ENCODE results near the gene FRAT2.

- TF ChIP-seq, protein P1, sequence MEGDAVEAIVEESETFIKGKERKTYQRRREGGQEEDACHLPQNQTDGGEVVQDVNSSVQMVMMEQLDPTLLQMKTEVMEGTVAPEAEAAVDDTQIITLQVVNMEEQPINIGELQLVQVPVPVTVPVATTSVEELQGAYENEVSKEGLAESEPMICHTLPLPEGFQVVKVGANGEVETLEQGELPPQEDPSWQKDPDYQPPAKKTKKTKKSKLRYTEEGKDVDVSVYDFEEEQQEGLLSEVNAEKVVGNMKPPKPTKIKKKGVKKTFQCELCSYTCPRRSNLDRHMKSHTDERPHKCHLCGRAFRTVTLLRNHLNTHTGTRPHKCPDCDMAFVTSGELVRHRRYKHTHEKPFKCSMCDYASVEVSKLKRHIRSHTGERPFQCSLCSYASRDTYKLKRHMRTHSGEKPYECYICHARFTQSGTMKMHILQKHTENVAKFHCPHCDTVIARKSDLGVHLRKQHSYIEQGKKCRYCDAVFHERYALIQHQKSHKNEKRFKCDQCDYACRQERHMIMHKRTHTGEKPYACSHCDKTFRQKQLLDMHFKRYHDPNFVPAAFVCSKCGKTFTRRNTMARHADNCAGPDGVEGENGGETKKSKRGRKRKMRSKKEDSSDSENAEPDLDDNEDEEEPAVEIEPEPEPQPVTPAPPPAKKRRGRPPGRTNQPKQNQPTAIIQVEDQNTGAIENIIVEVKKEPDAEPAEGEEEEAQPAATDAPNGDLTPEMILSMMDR (IDR thresholded peaks at IDR 0.05): no peak
- no peak for TF ChIP-seq EP300 (IDR thresholded peaks at IDR 0.05)
These were observed 23.4 kb downstream of the FRAT2 start for GRCh38 chr10:97311111-97311626.
